CD4-positive, alpha-beta memory T cell (primary cell): ENCODE measurements around the gene LDLR. TPM values are rescaled to one million over a fixed set of nuclear protein-coding genes. Genes with fewer than 3 reads are reported as not detected.
"Not testable (repeated sequence)": the region's sequence is repeated elsewhere in the genome, so short reads cannot be mapped to it uniquely, and the experiment has no call there.

Experiments used
- CTCF ChIA-PET: fragments of 350-600 bp; sonication (Branson Sonifier 250); formaldehyde crosslinking; loops from one replicate; lab custom pipeline; 2021; ENCODE audit warnings: inconsistent platforms; ENCODE audit not compliant: partially characterized antibody; lab: Charles Lee
- POLR2A ChIA-PET: fragments of 350-600 bp; sonication (Branson Sonifier 250); formaldehyde crosslinking; loops from one replicate; lab custom pipeline; 2021; ENCODE audit not compliant: partially characterized antibody; lab: Charles Lee
- DNase-seq, 5 donors: peaks; one replicate each; pipeline versions ENCODE4 v3.0.0 to v3.0.0-alpha.2; 2020 to 2022; ENCODE audit warnings: mixed read lengths in 1 of 5
- H3K27ac ChIP-seq: one replicate; pipeline ENCODE4 v1.7.0; 2013; ENCODE audit warnings: low read depth, low read length
- H3K27me3 ChIP-seq: 2 replicates; pipeline ENCODE4 v1.7.0; 2013; ENCODE audit warnings: mild to moderate bottlenecking, low read length, moderate library complexity; ENCODE audit not compliant: insufficient read depth
- H3K36me3 ChIP-seq: 2 replicates; pipeline ENCODE4 v1.7.0; 2013; ENCODE audit warnings: mild to moderate bottlenecking, low read length, moderate library complexity; ENCODE audit not compliant: insufficient read depth
- H3K4me1 ChIP-seq: 2 replicates; pipeline ENCODE4 v1.7.0; 2013; ENCODE audit warnings: mild to moderate bottlenecking, low read length, moderate library complexity; ENCODE audit not compliant: insufficient read depth
- H3K4me3 ChIP-seq, 2 donors: one replicate each; pipeline ENCODE4 v1.7.0; 2013; ENCODE audit warnings: low read length in 2 of 2, mild to moderate bottlenecking in 1 of 2
- H3K9me3 ChIP-seq, 2 donors: one replicate each; pipeline ENCODE4 v1.7.0; 2013; ENCODE audit warnings: low read length in 2 of 2, control low read depth in 1 of 2; ENCODE audit not compliant: control insufficient read depth in 1 of 2
- H3K27ac Mint-ChIP-seq, 7 donors: one replicate each; pipeline ENCODE4 v1.8.0; 2020 to 2021; ENCODE audit warnings: mixed read lengths in 7 of 7, mild to moderate bottlenecking in 6 of 7, inconsistent platforms in 3 of 7, moderate library complexity in 3 of 7
- H3K27me3 Mint-ChIP-seq, 2 donors: one replicate each; pipeline ENCODE4 v1.8.0; 2020 to 2021; ENCODE audit warnings: mixed read lengths in 2 of 2
- H3K36me3 Mint-ChIP-seq, 2 donors: one replicate each; pipeline ENCODE4 v1.8.0; 2020 to 2021; ENCODE audit warnings: mixed read lengths in 2 of 2, inconsistent platforms in 1 of 2, mild to moderate bottlenecking in 1 of 2
- H3K4me1 Mint-ChIP-seq, 4 donors: one replicate each; pipeline ENCODE4 v1.8.0; 2020 to 2021; ENCODE audit warnings: mixed read lengths in 4 of 4, mild to moderate bottlenecking in 1 of 4
- H3K4me3 Mint-ChIP-seq, 8 donors: one replicate each; pipeline ENCODE4 v1.8.0; 2020 to 2021; ENCODE audit warnings: mixed read lengths in 8 of 8, mild to moderate bottlenecking in 7 of 8, moderate library complexity in 6 of 8, inconsistent platforms in 3 of 8
- H3K9me3 Mint-ChIP-seq, 8 donors: one replicate each; pipeline ENCODE4 v1.8.0; 2020 to 2021; ENCODE audit warnings: mixed read lengths in 8 of 8, mild to moderate bottlenecking in 5 of 8, inconsistent platforms in 3 of 8, moderate library complexity in 1 of 8
- intact Hi-C: fragments of 100-400 bp; cut with micrococcal nuclease; formaldehyde crosslinking; loops from one replicate; pipeline ENCODE4 v1.15.1; 2023
- polyA plus RNA-seq, 2 donors: library from polyadenylated mRNA; unstranded; fragments of 300-500 nt; fragmentation: Illumina TruSeq; gene quantifications; one replicate each; pipeline ENCODE4 v1.2.3, GENCODE V29; 2021
- total RNA-seq, 2 experiments: library from RNA; stranded (reverse); gene quantifications; one replicate each; pipeline ENCODE4 v1.2.3, GENCODE V29; 2021

Gene LDLR
- total and polyA plus RNA-seq, 4 experiments from 2014 or later = 4.4 to 27.0 (median 15.4) TPM

DNA sequence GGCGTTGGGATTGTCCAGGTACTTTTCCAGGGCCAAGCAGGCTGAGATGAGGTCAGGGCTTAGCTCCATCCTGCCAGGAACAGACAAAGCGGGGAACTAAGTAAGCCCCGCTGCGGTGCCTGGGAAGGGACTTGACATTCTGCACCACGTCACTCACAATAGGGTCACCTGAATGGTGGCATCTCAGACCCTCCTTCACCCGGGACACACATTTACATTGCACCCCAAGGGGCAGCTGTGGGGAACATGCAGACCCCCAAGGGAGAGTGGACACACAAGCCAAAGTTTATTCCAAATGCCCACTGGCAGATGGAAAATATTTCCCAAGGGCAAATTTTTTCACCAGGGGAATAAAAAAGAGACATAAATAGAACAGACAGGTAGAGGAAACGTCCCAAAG lies 86.7 kb downstream of the LDLR start:
- intact Hi-C loops = no loop called here
- H3K4me3 ChIP-seq = no peak overlapping the region
- H3K27me3 Mint-ChIP-seq = peaks cover 0 to 4% of the 10 kb centered on the region in 2 donors
- CTCF ChIA-PET = no interaction called here
- POLR2A ChIA-PET = no interaction called here
- no peaks in the 10 kb centered on the region for H3K27me3 ChIP-seq
- H3K27ac ChIP-seq = no peak overlapping the region
- no peak for DNase-seq
- no peaks in the 10 kb centered on the region for H3K36me3 ChIP-seq
- H3K9me3 Mint-ChIP-seq = peaks cover 0 to 2% (median 0%) of the 10 kb centered on the region in 8 donors
- peaks cover 9% of the 10 kb centered on the region for H3K4me1 ChIP-seq
- peaks cover 3 to 15% (median 7%) of the 10 kb centered on the region in 4 donors for H3K4me1 Mint-ChIP-seq
- no peaks in the 10 kb centered on the region for H3K36me3 Mint-ChIP-seq
- no peak overlapping the region for H3K4me3 Mint-ChIP-seq
- no peaks in the 10 kb centered on the region for H3K9me3 ChIP-seq
- no peak overlapping the region for H3K27ac Mint-ChIP-seq

- Mint-ChIP-seq H3K4me1 (peaks cover 3 to 15% (median 7%) of the 10 kb centered on the region in 4 donors), H3K36me3 (no peaks in the 10 kb centered on the region), H3K4me3 (no peak overlapping the region), H3K27me3 (peaks cover 0 to 4% of the 10 kb centered on the region in 2 donors), H3K9me3 (peaks cover 0 to 2% (median 0%) of the 10 kb centered on the region in 8 donors), H3K27ac (no peak overlapping the region)
- ChIA-PET CTCF (interaction anchor here (1.4 kb wide), 1 partner anchor 51 kb away, joined by 3 read pairs; no protein-coding TSS in a partner anchor), POLR2A (no interaction called here)
- no peak for DNase-seq
- Histone ChIP-seq H3K4me3 (no peak overlapping the region), H3K9me3 (no peaks in the 10 kb centered on the region), H3K27me3 (no peaks in the 10 kb centered on the region), H3K27ac (no peak overlapping the region), H3K4me1 (peaks cover 9% of the 10 kb centered on the region), H3K36me3 (no peaks in the 10 kb centered on the region)
- intact Hi-C loops = no loop called here
Measured at GRCh38 chr19:11176466-11177193, 87.4 kb downstream of the LDLR start.

DNA sequence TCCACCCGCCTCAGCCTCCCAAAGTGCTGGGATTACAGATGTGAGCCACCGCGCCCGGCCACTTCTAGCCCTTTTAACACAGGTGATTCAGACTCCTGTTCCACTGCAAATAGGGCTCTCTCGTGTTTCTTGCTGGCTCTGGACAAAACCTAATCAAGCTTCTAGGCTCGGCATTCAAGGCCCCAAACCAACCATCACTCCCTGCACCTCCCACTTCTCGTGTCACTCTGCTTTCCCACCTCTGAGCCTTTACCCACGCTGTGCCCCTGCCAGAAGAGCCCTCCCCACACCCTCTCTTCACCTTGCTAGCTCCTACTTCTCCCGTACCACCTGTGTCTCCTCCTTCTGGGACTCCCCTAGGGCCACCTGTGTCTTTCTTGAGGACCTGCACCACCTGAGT lies 88.3 kb downstream of the LDLR start:
- intact Hi-C loops = no loop called here
- Histone ChIP-seq H3K4me3 (no peak overlapping the region), H3K27me3 (no peaks in the 10 kb centered on the region), H3K27ac (no peak overlapping the region), H3K36me3 (no peaks in the 10 kb centered on the region), H3K4me1 (peaks cover 9% of the 10 kb centered on the region), H3K9me3 (no peaks in the 10 kb centered on the region)
- Mint-ChIP-seq H3K27ac (no peak overlapping the region), H3K27me3 (peaks cover 0 to 4% of the 10 kb centered on the region in 2 donors), H3K36me3 (no peaks in the 10 kb centered on the region), H3K9me3 (peaks cover 0 to 2% (median 0%) of the 10 kb centered on the region in 8 donors), H3K4me3 (no peak overlapping the region), H3K4me1 (peaks cover 3 to 15% (median 7%) of the 10 kb centered on the region in 4 donors)
- CTCF ChIA-PET = interaction anchor here (1.4 kb wide), 1 partner anchor 52 kb away, joined by 3 read pairs; no protein-coding TSS in a partner anchor
- POLR2A ChIA-PET = no interaction called here
- no peak for DNase-seq

DNA sequence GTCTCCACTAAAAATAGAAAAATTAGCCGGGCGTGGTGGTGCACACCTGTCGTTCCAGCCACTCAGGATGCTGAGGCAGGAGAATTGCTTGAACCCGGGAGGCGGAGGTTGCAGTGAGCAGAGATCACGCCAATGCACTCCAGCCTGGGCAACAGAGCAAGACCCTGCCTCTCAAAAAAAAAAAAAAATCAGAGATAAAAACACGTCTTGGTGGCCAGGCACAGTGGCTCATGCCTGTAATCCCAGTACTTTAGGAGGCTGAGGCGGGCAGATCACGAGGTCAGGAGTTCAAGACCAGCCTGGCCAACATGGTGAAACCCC lies 89.8 kb downstream of the LDLR start:
- H3K27ac ChIP-seq, H3K4me1 ChIP-seq, H3K27me3 Mint-ChIP-seq, intact Hi-C loops, CTCF ChIA-PET, H3K9me3 Mint-ChIP-seq, POLR2A ChIA-PET, H3K4me3 ChIP-seq, DNase-seq, H3K36me3 Mint-ChIP-seq, H3K4me3 Mint-ChIP-seq, H3K36me3 ChIP-seq, H3K27ac Mint-ChIP-seq, H3K9me3 ChIP-seq, H3K27me3 ChIP-seq: not testable (repeated sequence)
- H3K4me1 Mint-ChIP-seq = peaks cover 3 to 15% (median 7%) of the 10 kb centered on the region in 4 donors

DNA sequence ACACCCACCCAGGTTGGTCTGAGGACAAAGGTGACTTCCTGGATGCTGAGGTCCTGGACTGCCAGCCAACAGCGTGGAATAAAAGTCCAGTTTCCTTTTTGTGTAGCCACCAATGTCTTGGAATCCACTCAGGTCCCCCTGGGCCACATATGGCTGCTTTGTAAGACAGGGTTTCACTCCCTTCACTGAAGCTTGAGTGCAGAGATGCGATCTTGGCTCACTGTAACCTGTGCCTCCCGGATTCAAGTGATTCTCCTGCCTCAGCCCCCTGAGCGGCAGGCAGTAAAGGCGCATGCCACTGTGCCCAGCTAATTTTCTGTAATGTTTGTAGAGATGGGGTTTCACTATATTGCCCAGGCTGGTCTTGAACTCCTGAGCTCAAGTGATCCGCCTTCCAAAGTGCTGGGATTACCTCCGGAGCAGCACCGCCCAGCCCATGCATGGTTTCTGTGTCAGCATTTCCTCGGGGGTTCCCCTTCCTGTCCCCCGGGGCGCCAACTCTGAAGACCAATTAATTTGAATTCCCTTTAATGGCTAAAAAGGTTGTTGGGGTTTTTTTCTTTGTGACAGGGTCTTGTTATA lies 90.5 kb downstream of the LDLR start:
- no peaks in the 10 kb centered on the region for H3K9me3 Mint-ChIP-seq
- H3K36me3 ChIP-seq = no peaks in the 10 kb centered on the region
- ChIA-PET CTCF (no interaction called here), POLR2A (no interaction called here)
- H3K27me3 Mint-ChIP-seq = peaks cover 0 to 4% of the 10 kb centered on the region in 2 donors
- no peak for DNase-seq
- no peaks in the 10 kb centered on the region for H3K36me3 Mint-ChIP-seq
- H3K4me1 Mint-ChIP-seq = peaks cover 3 to 15% (median 7%) of the 10 kb centered on the region in 4 donors
- H3K9me3 ChIP-seq = no peaks in the 10 kb centered on the region
- no peak overlapping the region for H3K27ac ChIP-seq
- no peak overlapping the region for H3K4me3 ChIP-seq
- intact Hi-C loops = no loop called here
- peak overlapping the region in 1 of 7 donors; percentile 49 for H3K27ac Mint-ChIP-seq
- H3K4me1 ChIP-seq = peaks cover 9% of the 10 kb centered on the region
- no peaks in the 10 kb centered on the region for H3K27me3 ChIP-seq
- H3K4me3 Mint-ChIP-seq = peak overlapping the region in 2 of 8 donors; percentile 17 to 20

DNA sequence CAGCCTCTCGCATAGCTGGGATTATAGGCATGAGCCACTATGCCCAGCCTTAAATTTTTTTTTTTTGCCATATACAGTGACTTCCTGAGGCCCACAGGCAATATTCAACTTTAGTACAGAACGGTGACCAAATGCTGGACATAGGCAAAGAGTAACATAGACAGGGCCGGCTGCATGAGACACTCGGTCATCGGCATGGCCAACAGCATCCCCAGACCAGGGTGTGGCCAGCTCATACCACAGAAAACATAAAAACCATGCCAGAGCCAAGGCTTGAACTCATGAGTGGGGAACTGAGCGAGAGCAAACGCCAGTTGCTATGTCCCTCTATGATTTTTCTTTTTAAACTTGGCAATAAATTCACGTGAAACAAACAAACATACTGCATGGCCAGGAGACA lies 91.1 kb downstream of the LDLR start:
- Mint-ChIP-seq H3K27me3 (peaks cover 0 to 4% of the 10 kb centered on the region in 2 donors), H3K4me3 (no peak overlapping the region), H3K36me3 (no peaks in the 10 kb centered on the region), H3K9me3 (no peaks in the 10 kb centered on the region), H3K4me1 (peaks cover 3 to 15% (median 7%) of the 10 kb centered on the region in 4 donors), H3K27ac (peak overlapping the region in 1 of 7 donors; percentile 49)
- H3K9me3 ChIP-seq = no peaks in the 10 kb centered on the region
- peaks cover 9% of the 10 kb centered on the region for H3K4me1 ChIP-seq
- no peak overlapping the region for H3K4me3 ChIP-seq
- CTCF ChIA-PET = no interaction called here
- intact Hi-C loops = no loop called here
- POLR2A ChIA-PET = no interaction called here
- H3K27ac ChIP-seq = no peak overlapping the region
- DNase-seq = no peak
- no peaks in the 10 kb centered on the region for H3K27me3 ChIP-seq
- no peaks in the 10 kb centered on the region for H3K36me3 ChIP-seq

- not testable (repeated sequence) for H3K4me3 Mint-ChIP-seq
Measured at GRCh38 chr19:11180975-11181374, 91.7 kb downstream of the LDLR start.

More at GRCh38 chr19:11180975-11181374, 91.7 kb downstream of the LDLR start:
- CTCF ChIA-PET, H3K36me3 ChIP-seq, H3K9me3 Mint-ChIP-seq, H3K36me3 Mint-ChIP-seq, H3K9me3 ChIP-seq, H3K27ac Mint-ChIP-seq, DNase-seq, H3K4me1 ChIP-seq, POLR2A ChIA-PET, H3K27ac ChIP-seq, intact Hi-C loops, H3K27me3 Mint-ChIP-seq, H3K27me3 ChIP-seq, H3K4me3 ChIP-seq: not testable (repeated sequence)
- H3K4me1 Mint-ChIP-seq = peaks cover 3 to 15% (median 7%) of the 10 kb centered on the region in 4 donors
